GM12878 (cell line): ENCODE results near the gene DPYSL4. TPM values are rescaled to one million over a fixed set of nuclear protein-coding genes. Genes with fewer than 3 reads are reported as not detected.

Experiments
- ATAC-seq: fragments of 200-7000 bp; cut with Tn5 transposase; 3 replicates; pipeline ENCODE4 v1.9.1; 2020; ENCODE audit warnings: mild to moderate bottlenecking, moderate library complexity
- BruUV-seq: library from RNA; stranded (reverse); fragments of 400-500 nt; replicated peaks from 2 replicates; lab custom pipeline; 2021; lab: Mats Ljungman, UMichigan
- CTCF ChIA-PET: fragments of 300-600 bp; sonication (Branson Sonifier 250); formaldehyde crosslinking; extraction: SDS; loops from one replicate; lab custom pipeline; 2021; ENCODE audit warnings: inconsistent platforms; lab: Yijun Ruan, JAX
- POLR2A ChIA-PET: fragments of 350-600 bp; formaldehyde crosslinking; extraction: SDS; loops from one replicate; lab custom pipeline; 2021; ENCODE audit warnings: inconsistent platforms; lab: Charles Lee
- RAD21 ChIA-PET: fragments of 300-600 bp; sonication (Branson Sonifier 250); formaldehyde crosslinking; loops from one replicate; lab custom pipeline; 2023; ENCODE audit warnings: antibody characterized with exemption; ENCODE audit not compliant: unreplicated experiment; lab: Charles Lee
- SMC1A ChIA-PET: fragments of 300-600 bp; sonication (Branson Sonifier 250); formaldehyde crosslinking; loops from one replicate; lab custom pipeline; 2023; ENCODE audit not compliant: unreplicated experiment, uncharacterized antibody; lab: Charles Lee
- DNase-seq: peaks from one replicate; pipeline ENCODE4 v3.0.0-alpha.2; 2011; ENCODE audit warnings: low read depth, low spot score
- FAIRE-seq: peaks from 3 replicates; lab custom pipeline; 2011; peaks lifted over from hg19 to GRCh38; lab: Jason Lieb, UNC
- H2AFZ ChIP-seq: 2 replicates; pipeline ENCODE4 v1.6.0; 2011; ENCODE audit warnings: low read depth, low read length, control low read depth; ENCODE audit not compliant: control insufficient read depth
- H3K27ac ChIP-seq: 2 replicates; pipeline ENCODE4 v1.5.1; 2011; ENCODE audit warnings: control low read depth; ENCODE audit not compliant: control insufficient read depth, insufficient read depth
- H3K27me3 ChIP-seq, 2 experiments: replicated peaks in 1 of 2; 2 replicates each; pipeline versions ENCODE4 v1.6.0 to v1.6.1; 2011; ENCODE audit warnings: low read length in 1 of 2; ENCODE audit not compliant: control insufficient read depth in 2 of 2, insufficient read depth in 2 of 2
- H3K36me3 ChIP-seq, 2 experiments: 2 replicates each; pipeline ENCODE4 v1.5.1; 2011; ENCODE audit warnings: low read length in 1 of 2; ENCODE audit not compliant: control insufficient read depth in 2 of 2, insufficient read depth in 2 of 2
- H3K4me1 ChIP-seq: 2 replicates; pipeline ENCODE4 v1.6.1; 2011; ENCODE audit warnings: mild to moderate bottlenecking, low read length, moderate library complexity, mixed read lengths; ENCODE audit not compliant: control insufficient read depth, insufficient read depth
- H3K4me2 ChIP-seq: 2 replicates; pipeline ENCODE4 v1.6.0; 2011; ENCODE audit warnings: control low read depth; ENCODE audit not compliant: control insufficient read depth, insufficient read depth
- H3K4me3 ChIP-seq: fragments of 200-600 bp; sonication (generic); 2 replicates; pipeline ENCODE4 v1.5.1; 2016
- H3K79me2 ChIP-seq: 2 replicates; pipeline ENCODE4 v1.6.0; 2011; ENCODE audit warnings: low read length; ENCODE audit not compliant: control insufficient read depth, insufficient read depth
- H3K9ac ChIP-seq: 2 replicates; pipeline ENCODE4 v1.8.0; 2011; ENCODE audit warnings: low read length, control low read depth, mixed read lengths; ENCODE audit not compliant: control insufficient read depth, insufficient read depth
- H3K9me3 ChIP-seq: replicated peaks from 3 replicates; pipeline ENCODE4 v1.5.1; 2011; ENCODE audit warnings: mild to moderate bottlenecking, low read length; ENCODE audit not compliant: control insufficient read depth, insufficient read depth
- H4K20me1 ChIP-seq: 2 replicates; pipeline ENCODE4 v1.6.0; 2011; ENCODE audit not compliant: control insufficient read depth, insufficient read depth
- BRCA1 ChIP-seq: IDR thresholded peaks from 2 replicates; pipeline ENCODE4 v1.6.1; 2011; ENCODE audit warnings: low read depth, low read length, improper control_type of control experiment
- CREM ChIP-seq: IDR thresholded peaks from 2 replicates; pipeline ENCODE4 v1.6.1; 2014; ENCODE audit warnings: antibody characterized with exemption, low read depth
- FOXM1 ChIP-seq: IDR thresholded peaks from 2 replicates; pipeline ENCODE4 v1.6.1; 2012; ENCODE audit warnings: low read depth, mild to moderate bottlenecking, inconsistent platforms, low read length, moderate library complexity
- GATAD2B ChIP-seq: fragments of 450-650 bp; conservative IDR thresholded peaks from 2 replicates; pipeline ENCODE4 v1.6.1; 2017; ENCODE audit warnings: low read depth, mild to moderate bottlenecking, moderate library complexity
- IRF4 ChIP-seq: IDR thresholded peaks from 2 replicates; pipeline ENCODE4 v1.6.1; 2011; ENCODE audit warnings: low read depth, low read length
- RBBP5 ChIP-seq: fragments of 200-600 bp; sonication (generic); conservative IDR thresholded peaks from 2 replicates; pipeline ENCODE4 v1.6.1; 2016
- SUZ12 ChIP-seq: fragments of 200-600 bp; sonication (generic); IDR thresholded peaks from one replicate; pipeline ENCODE4 v1.6.1; 2018; ENCODE audit warnings: antibody characterized with exemption, mild to moderate bottlenecking; ENCODE audit not compliant: unreplicated experiment
- TCF3 ChIP-seq: IDR thresholded peaks from 2 replicates; pipeline ENCODE4 v1.6.1; 2012; ENCODE audit warnings: low read depth, mild to moderate bottlenecking, low read length, borderline replicate concordance; ENCODE audit not compliant: insufficient read depth
- TCF7 ChIP-seq: IDR thresholded peaks from 2 replicates; pipeline ENCODE4 v1.6.1; 2014; ENCODE audit warnings: antibody characterized with exemption, borderline replicate concordance
- YY1 ChIP-seq: IDR thresholded peaks from 2 replicates; pipeline ENCODE4 v1.6.1; 2011; ENCODE audit warnings: low read depth, mild to moderate bottlenecking, low read length
- ZNF24 ChIP-seq: fragments of 450-650 bp; IDR thresholded peaks from 2 replicates; pipeline ENCODE4 v1.6.1; 2017; ENCODE audit warnings: antibody characterized with exemption, mild to moderate bottlenecking
- WGBS: methylation state at CpG from one replicate; pipeline ENCODE4 v1.1.6; 2016; ENCODE audit warnings: low lambda C conversion rate; ENCODE audit not compliant: insufficient replicate concordance, insufficient coverage; ENCODE audit errors: missing lambda C conversion rate; 5-methylcytosine and 5-hydroxymethylcytosine counted together
- in situ Hi-C: fragments of 300-500 bp; cut with MboI; formaldehyde crosslinking; loops from 9 replicates; pipeline ENCODE4 v1.14.3; 2018; ENCODE audit warnings: mixed read lengths
- intact Hi-C: fragments of 100-400 bp; cut with micrococcal nuclease; formaldehyde crosslinking; loops from one replicate; pipeline ENCODE4 v1.14.2; 2022; ENCODE audit not compliant: unreplicated experiment
- polyA plus RNA-seq, 11 experiments: library from polyadenylated mRNA; depleted of rRNA in 4 of 11; unstranded in 6 of 11; stranded (reverse) in 5 of 11; fragments of >200 nt; fragmentation: Nextera tagmentation in 4 of 11; fragmentation: Illumina TruSeq in 1 of 11; extraction: Ambion mirVana in 4 of 11; extraction: Trizol in 1 of 11; gene quantifications; 1 replicate in 1 of 11; 2 replicates in 10 of 11; pipeline versions ENCODE4 v1.2.1 to v1.2.3, GENCODE V29; 2011 to 2016; ENCODE audit warnings: inconsistent platforms in 2 of 11, missing spikeins in 2 of 11, low read depth in 1 of 11
- total RNA-seq, 4 experiments: library from RNA; depleted of rRNA in 3 of 4; stranded (reverse); fragments of >200 nt in 3 of 4; fragmentation: Illumina TruSeq in 1 of 4; extraction: Trizol in 1 of 4; gene quantifications; 2 replicates each; pipeline versions ENCODE4 v1.2.1 to v1.2.3, GENCODE V29; 2013 to 2021
- TF ChIP-seq, protein P1 (sequence below): fragments of 450-650 bp; IDR thresholded peaks from 2 replicates; pipeline ENCODE4 v1.6.1; 2014; ENCODE audit warnings: mild to moderate bottlenecking
- TF ChIP-seq, protein P2 (sequence below): IDR thresholded peaks from 2 replicates; pipeline ENCODE4 v1.6.1; 2012; ENCODE audit warnings: low read length, inconsistent platforms

The DPYSL4 gene
- total and polyA plus RNA-seq, 10 of the 15 experiments (the other 5 are each of a cell fraction or from before 2014, with no cell fraction given) = 0.10 to 0.21 TPM; not detected in 8

DNA sequence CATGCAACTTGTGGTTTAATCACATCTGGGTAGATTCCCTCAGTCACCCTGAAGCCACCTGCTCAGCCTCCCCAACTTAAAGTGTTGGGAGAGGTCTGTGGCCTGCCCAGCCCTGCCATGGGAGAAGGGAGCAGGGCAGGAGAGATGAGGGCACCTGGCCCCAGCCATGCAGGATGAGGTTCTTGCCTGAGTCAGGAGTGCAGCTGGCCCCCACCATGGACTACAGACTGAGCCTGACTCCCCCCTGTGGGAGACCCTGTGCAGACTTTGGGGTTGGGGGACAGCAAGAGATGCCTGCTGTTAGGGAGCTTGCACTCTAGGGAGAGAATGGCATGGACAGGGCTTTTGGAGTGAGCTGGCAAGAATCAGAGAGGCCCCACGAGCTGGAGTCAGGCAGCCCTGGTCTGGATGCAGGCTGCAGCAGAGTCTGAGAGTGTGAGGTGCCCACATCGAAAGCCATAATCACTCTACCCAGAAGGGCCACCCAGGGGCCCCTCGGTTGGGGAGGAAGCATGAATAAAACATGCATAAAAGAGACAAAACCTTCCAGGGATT lies 34.7 kb upstream of the DPYSL4 start:
- in situ Hi-C loops = no loop called here

More for the DNA sequence above, 34.7 kb upstream of the DPYSL4 start:
- H3K9ac ChIP-seq = no peak overlapping the region
- TF ChIP-seq YY1 (no peak), SUZ12 (no peak), BRCA1 (no peak), RBBP5 (no peak), CREM (no peak), ZNF24 (no peak), IRF4 (no peak), GATAD2B (no peak), TCF7 (no peak), FOXM1 (no peak), TCF3 (no peak)
- TF ChIP-seq, protein P1, sequence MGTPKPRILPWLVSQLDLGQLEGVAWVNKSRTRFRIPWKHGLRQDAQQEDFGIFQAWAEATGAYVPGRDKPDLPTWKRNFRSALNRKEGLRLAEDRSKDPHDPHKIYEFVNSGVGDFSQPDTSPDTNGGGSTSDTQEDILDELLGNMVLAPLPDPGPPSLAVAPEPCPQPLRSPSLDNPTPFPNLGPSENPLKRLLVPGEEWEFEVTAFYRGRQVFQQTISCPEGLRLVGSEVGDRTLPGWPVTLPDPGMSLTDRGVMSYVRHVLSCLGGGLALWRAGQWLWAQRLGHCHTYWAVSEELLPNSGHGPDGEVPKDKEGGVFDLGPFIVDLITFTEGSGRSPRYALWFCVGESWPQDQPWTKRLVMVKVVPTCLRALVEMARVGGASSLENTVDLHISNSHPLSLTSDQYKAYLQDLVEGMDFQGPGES = no peak
- TF ChIP-seq, protein P2, sequence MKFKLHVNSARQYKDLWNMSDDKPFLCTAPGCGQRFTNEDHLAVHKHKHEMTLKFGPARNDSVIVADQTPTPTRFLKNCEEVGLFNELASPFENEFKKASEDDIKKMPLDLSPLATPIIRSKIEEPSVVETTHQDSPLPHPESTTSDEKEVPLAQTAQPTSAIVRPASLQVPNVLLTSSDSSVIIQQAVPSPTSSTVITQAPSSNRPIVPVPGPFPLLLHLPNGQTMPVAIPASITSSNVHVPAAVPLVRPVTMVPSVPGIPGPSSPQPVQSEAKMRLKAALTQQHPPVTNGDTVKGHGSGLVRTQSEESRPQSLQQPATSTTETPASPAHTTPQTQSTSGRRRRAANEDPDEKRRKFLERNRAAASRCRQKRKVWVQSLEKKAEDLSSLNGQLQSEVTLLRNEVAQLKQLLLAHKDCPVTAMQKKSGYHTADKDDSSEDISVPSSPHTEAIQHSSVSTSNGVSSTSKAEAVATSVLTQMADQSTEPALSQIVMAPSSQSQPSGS = no peak
- ChIA-PET POLR2A (interaction anchor here (0.6 kb wide), 1 partner anchor 895 kb away, joined by 5 read pairs; no protein-coding TSS in a partner anchor), CTCF (interaction anchor here (0.6 kb wide), 1 partner anchor 399 kb away, joined by 3 read pairs; no protein-coding TSS in a partner anchor), RAD21 (no interaction called here), SMC1A (no interaction called here)
- H4K20me1 ChIP-seq = no peaks in the 10 kb centered on the region
- ATAC-seq (no peak), FAIRE-seq (no peak), DNase-seq (no peak)
- intact Hi-C loops = no loop called here
- no peaks in the 10 kb centered on the region for H3K27me3 ChIP-seq
- no peaks in the 10 kb centered on the region for H3K79me2 ChIP-seq
- no peaks in the 10 kb centered on the region for H3K4me1 ChIP-seq
- H3K4me2 ChIP-seq = no peak overlapping the region
- H2AFZ ChIP-seq = no peak overlapping the region
- BruUV-seq = no TSS peak
- no peak overlapping the region for H3K27ac ChIP-seq
- no peaks in the 10 kb centered on the region for H3K9me3 ChIP-seq
- WGBS = 2% methylated on average over 3 of the region's 3 CpGs
- no peaks in the 10 kb centered on the region for H3K36me3 ChIP-seq
- H3K4me3 ChIP-seq = no peak overlapping the region
